IPS DF 4.7 (cell line): Measurements from ENCODE around the gene CYP2W1.
"Not testable (repeated sequence)": the region's sequence is repeated elsewhere in the genome, so short reads cannot be mapped to it uniquely, and the experiment has no call there.

Source experiments
- DNase-seq: peaks from one replicate; pipeline ENCODE4 v3.0.0-alpha.2; 2013; ENCODE audit warnings: low spot score; ENCODE audit errors: extremely low read depth

CYP2W1 gene

DNA sequence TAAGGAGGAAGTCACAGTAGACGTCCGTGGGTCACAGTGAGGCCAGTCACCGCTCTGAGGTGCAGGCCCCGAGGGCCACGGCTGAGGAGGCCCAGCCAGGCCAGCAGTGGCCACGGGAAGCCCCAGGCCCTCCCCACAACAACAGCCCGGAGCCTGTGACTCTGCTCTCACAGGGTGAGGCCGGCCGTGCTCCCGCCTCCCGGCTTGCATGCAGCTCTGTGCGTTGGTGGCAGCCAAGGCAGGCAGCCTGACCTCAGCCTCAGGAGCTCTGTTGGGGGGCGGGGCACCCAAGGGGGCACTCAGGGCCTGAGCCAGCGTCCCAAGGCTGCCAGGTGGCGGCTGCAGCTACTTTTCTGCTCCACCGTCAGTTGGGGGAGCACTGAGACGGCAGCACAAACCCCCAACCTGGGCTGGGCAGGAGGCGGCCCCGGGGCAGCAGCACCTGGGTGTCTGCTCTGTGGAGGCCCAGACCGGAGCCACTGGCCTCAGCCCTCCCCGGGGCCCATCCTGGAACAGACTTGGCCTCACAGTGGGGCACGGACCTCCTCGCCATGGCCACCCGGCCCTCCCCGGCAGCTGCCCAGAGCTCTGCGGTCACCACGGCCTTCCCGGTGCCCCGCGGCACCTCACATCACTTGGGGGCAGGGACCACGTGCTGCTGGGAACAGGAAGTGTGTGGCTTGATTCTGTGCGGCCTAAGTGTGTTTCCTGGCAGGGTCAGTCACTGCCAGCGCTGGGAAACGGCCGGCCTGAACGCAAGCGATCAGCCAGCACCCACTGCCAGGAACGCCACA lies 13.3 kb downstream of the CYP2W1 start:
- DNase-seq: no peak

- DNase-seq: no peak
Observed at GRCh38 chr7:997404-998395, 14.7 kb downstream of the CYP2W1 start.

DNA sequence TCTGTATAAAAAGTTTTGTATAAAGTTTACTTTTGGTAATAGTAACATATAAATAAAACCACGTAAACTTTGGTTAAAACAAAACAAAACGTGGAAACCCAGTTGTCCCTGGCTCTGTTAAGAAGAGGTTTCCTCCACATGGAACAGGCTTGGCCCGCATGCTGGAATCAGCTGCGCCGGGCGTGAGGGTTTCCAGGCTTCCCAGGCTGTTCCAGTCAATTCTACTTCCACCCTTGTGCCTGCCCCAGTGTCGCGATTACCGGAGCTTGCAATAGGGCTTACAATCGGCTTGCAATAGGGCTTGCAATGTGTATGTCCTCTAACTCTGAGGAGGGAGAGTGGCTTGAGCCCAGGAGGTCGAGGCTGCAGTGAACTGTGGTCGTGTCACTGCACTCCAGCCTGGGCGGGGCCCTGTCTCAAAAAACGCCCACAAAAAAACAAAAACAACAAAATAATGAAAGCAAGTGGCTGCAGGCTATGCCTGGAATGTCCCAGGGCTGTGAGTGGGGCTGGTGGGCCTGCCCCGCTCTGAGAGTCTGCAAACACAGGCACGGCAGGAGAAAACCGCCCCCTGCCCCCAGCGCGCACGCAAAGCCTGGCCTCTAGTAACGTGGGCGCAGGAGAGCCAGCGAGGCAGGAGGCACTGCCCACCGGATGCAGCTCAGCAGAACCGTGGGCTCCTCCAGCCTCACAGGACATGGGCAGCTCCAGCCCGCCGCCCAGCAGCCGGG lies 16.3 kb downstream of the CYP2W1 start:
- DNase-seq: no peak

GRCh38 chr7:999941-1000935 lies 17.3 kb downstream of the CYP2W1 start:
- DNase-seq: no peak

DNA sequence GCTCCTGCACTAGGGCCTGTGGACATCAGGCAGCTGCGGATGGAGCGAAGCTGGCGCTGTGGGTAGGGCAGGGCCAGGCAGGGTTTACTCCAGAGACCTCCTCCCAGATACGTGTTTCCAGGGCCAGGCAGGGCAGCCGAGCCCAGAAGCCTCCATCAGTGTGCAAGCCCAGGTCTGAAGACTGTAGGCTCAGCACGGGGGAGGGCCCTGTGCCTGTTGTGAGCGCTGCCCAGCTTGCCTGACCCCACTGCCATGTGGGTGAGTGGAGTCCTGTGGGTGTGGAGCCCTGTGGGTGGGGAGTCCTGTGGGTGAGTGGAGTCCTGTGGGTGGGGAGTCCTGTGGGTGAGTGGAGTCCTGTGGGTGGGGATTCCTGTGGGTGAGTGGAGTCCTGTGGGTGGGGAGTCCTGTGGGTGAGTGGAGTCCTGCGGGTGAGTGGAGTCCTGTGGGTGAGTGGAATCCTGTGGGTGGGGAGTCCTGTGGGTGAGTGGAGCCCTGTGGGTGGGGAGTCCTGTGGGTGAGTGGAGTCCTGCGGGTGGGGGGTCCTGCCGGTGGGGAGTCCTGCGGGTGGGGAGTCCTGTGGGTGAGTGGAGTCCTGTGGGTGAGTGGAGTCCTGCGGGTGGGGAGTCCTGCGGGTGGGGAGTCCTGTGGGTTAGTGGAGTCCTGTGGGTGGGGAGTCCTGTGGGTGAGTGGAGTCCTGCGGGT lies 18.2 kb downstream of the CYP2W1 start:
- not testable (repeated sequence) for DNase-seq

GRCh38 chr7:1002026-1002425 lies 19.0 kb downstream of the CYP2W1 start:
- not testable (repeated sequence) for DNase-seq

- not testable (repeated sequence) for DNase-seq
Observed at GRCh38 chr7:1002445-1002844, 19.5 kb downstream of the CYP2W1 start.

DNA sequence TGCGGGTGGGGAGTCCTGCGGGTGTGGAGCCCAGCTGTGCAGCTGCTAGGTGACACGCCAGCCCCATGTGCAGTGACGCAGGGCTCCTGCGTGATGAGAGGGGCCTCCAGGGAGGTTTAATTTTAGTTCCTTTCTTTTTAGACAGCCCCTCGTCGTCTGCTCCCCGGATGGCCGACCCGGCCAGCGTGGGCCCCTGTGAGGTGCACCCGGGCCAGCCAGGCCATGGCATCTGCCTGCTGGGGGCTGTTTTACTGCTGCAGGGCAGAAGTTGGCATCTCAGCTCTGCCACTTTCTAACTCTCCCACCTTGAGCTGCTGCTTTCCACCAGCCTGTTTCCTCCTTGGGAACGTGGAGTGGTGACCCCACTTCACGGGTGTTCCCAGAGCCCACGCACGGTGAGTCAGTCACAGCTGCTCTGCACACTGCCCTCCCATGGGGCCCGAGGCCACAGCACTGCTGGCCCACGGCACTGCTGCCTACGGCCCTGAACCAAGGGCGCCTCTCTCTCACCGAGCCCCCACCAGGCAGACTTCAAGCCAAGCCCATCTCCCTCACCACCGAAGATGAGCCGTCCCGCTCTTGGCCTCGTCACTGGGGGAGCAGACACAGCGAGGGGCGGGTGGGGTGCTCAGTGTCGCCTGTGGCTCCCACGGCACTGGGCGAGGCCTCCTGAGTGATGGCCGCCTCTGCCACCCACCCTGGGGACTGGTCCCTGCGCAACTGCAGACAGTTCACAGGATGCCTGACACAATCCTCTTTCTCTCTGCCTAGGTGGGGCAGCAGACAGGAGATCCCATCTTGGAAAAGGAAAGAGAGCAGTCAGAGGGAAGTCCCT lies 21.3 kb downstream of the CYP2W1 start:
- DNase-seq: no peak

DNA sequence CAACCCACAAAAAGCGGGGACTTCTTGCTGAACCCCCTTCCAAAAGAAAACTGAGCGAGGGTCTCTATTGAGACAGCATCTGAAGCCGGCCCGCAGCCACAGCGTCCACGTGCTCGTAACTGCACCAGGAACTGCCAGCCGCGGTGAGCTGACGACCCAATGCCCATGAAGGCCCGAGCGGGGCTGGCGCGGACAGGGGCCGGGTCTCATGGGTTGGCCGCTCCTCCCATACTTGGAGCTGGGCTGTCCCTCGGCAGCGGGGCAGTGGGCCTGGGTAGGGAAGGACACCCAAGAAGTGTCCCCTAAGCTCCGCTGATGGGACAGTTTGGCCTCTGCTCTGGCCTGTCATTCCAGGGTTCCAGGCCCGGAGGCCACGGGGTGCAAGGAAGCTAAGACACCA lies 22.3 kb downstream of the CYP2W1 start:
- DNase-seq: no peak

GRCh38 chr7:1007901-1008300 lies 24.9 kb downstream of the CYP2W1 start:
- DNase-seq: no peak

GRCh38 chr7:1008733-1009363 lies 25.9 kb downstream of the CYP2W1 start:
- no peak for DNase-seq

GRCh38 chr7:1009747-1010146 lies 26.8 kb downstream of the CYP2W1 start:
- no peak for DNase-seq

GRCh38 chr7:1010226-1010625 lies 27.2 kb downstream of the CYP2W1 start:
- DNase-seq: no peak

DNA sequence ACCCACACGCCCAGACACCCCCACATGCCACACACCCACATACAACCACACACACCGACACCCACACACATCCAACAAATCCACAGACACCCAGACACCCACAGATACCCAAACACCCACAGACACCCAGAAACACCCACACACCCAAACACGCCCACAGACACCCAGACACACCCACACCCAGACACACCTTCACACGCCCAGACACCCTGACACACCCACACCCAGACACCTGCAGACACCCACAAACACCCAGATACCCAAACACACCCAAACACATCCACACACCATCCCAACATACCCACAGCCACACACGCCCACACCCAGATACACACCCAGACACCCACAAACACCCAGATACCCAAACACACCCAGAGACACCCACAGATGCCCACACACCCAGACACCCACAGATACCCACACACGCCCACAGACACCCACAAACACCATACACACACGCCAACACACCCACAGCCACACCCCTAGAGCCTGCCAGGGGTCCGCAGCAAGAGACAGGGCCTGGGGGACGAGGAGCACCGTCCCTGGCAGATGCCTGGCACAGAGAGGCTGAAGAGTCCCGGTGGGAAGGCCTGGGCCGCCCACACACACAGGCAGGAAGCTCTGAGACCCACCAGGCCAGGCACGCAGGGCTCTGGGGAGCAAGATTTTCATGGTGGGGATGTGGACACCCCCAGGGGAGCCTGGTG lies 28.5 kb downstream of the CYP2W1 start:
- DNase-seq: no peak

DNA sequence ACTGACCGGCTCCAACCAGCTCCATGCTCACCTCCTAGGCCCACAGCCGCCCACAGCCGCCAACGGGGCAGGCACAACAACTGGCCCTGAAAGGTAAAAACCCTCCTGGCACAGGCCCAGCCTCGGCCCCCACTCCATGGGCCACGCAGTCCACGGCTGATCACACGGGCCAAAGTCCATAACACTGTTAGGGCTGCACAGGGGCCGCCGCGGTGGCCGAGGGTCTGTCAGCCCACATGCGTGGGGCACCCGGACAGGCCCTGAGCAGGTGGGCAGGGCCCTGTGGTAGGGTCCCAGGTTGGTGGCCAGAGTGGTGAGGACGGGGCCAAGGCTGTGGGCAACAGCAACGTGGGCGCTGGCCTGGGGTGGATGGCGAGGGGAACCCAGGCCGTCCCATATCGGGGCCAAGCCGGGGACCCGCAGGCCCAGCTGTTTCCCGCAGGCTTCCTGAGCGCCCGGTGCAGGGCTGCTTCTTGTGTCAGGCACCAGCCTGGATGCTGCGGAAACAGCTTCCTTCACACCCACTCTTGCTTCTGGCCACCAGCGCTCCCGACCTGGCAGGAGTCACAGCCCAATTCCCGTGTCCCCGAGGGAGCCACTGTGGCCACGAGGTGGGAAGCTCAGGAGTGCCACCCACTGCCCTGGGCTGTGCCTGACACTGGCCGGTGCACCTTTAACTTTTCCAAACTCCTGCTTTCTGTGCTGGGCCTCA lies 29.2 kb downstream of the CYP2W1 start:
- no peak for DNase-seq

- no peak for DNase-seq
Observed at GRCh38 chr7:1012716-1013095, 29.7 kb downstream of the CYP2W1 start.

DNA sequence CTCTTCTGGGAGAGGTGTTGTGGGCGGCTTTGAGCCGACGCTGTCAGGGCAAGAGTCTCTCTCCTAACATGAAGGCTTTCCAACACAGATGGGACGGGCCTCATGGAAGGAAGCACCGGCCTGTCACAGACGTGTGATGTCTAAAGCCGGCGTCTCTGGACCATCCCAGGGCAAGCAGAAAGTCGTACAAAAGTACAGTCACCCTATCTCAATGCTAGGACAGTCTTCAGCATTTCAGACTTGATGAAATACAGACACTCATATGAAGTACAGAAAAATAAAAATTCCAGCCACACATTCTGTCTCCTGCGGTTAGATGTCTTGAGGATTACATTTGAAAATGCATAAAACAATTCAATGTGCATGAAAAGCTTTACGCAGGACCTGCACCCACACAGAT lies 30.6 kb downstream of the CYP2W1 start:
- DNase-seq: no peak
